H9 (cell line): Measurements from ENCODE around the gene IFNA2. TPM values are rescaled to one million over a fixed set of nuclear protein-coding genes. Genes with fewer than 3 reads are reported as not detected.

ENCODE experiments used
- DNase-seq: peaks from one replicate; pipeline ENCODE4 v3.0.0-alpha.2; 2017
- H2AFZ ChIP-seq: one replicate; pipeline ENCODE4 v1.6.1; 2013; ENCODE audit warnings: mild to moderate bottlenecking, low read length, control low read depth, moderate library complexity
- H2AK5ac ChIP-seq: 2 replicates; pipeline ENCODE4 v1.6.1; 2013; ENCODE audit warnings: low read length, control low read depth, mixed read lengths; ENCODE audit not compliant: insufficient read length
- H2BK120ac ChIP-seq: one replicate; pipeline ENCODE4 v1.6.1; 2013; ENCODE audit warnings: low read depth, mild to moderate bottlenecking, low read length, control low read depth, inconsistent platforms; ENCODE audit not compliant: poor library complexity, severe bottlenecking
- H2BK12ac ChIP-seq: 2 replicates; pipeline ENCODE4 v1.6.1; 2013; ENCODE audit warnings: low read length, control low read depth, mixed read lengths, low read depth; ENCODE audit not compliant: insufficient read length
- H2BK15ac ChIP-seq: 2 replicates; pipeline ENCODE4 v1.6.1; 2013; ENCODE audit warnings: low read depth, low read length, control low read depth
- H2BK20ac ChIP-seq: one replicate; pipeline ENCODE4 v1.6.1; 2013; ENCODE audit warnings: low read depth, mild to moderate bottlenecking, low read length, control low read depth, inconsistent platforms; ENCODE audit not compliant: poor library complexity, severe bottlenecking
- H2BK5ac ChIP-seq: 2 replicates; pipeline ENCODE4 v1.6.1; 2013; ENCODE audit warnings: low read length, control low read depth, mixed read lengths; ENCODE audit not compliant: insufficient read length
- H3K14ac ChIP-seq: 2 replicates; pipeline ENCODE4 v1.6.1; 2013; ENCODE audit warnings: low read length, control low read depth; ENCODE audit not compliant: insufficient read depth
- H3K18ac ChIP-seq: 2 replicates; pipeline ENCODE4 v1.6.1; 2013; ENCODE audit warnings: low read depth, mild to moderate bottlenecking, mixed read lengths, low read length, control low read depth; ENCODE audit not compliant: insufficient read length
- H3K23ac ChIP-seq: 2 replicates; pipeline ENCODE4 v1.6.1; 2013; ENCODE audit warnings: low read length, control low read depth, mixed read lengths, low read depth; ENCODE audit not compliant: insufficient read length
- H3K23me2 ChIP-seq: 2 replicates; pipeline ENCODE4 v1.6.1; 2013; ENCODE audit warnings: low read depth, mild to moderate bottlenecking, mixed read lengths, low read length, control low read depth; ENCODE audit not compliant: insufficient read length, poor library complexity, severe bottlenecking
- H3K27ac ChIP-seq: 2 replicates; pipeline ENCODE4 v1.5.1; 2013; ENCODE audit warnings: low read length, control low read depth, mixed read lengths, low read depth; ENCODE audit not compliant: insufficient read length
- H3K27me3 ChIP-seq: 2 replicates; pipeline ENCODE4 v1.6.1; 2013; ENCODE audit warnings: low read length, control low read depth, inconsistent platforms; ENCODE audit not compliant: insufficient read depth
- H3K4ac ChIP-seq: 2 replicates; pipeline ENCODE4 v1.6.1; 2013; ENCODE audit warnings: low read depth, mild to moderate bottlenecking, control low read depth, inconsistent platforms, low read length, moderate library complexity
- H3K4me1 ChIP-seq: 2 replicates; pipeline ENCODE4 v1.6.1; 2013; ENCODE audit warnings: low read length, control low read depth, inconsistent platforms; ENCODE audit not compliant: insufficient read depth
- H3K4me2 ChIP-seq: 2 replicates; pipeline ENCODE4 v1.6.1; 2013; ENCODE audit warnings: low read length, control low read depth, mixed read lengths; ENCODE audit not compliant: insufficient read length, insufficient read depth
- H3K56ac ChIP-seq: 2 replicates; pipeline ENCODE4 v1.6.1; 2013; ENCODE audit warnings: low read depth, mild to moderate bottlenecking, mixed read lengths, low read length, control low read depth; ENCODE audit not compliant: insufficient read length
- H3K79me1 ChIP-seq: 2 replicates; pipeline ENCODE4 v1.6.1; 2013; ENCODE audit warnings: low read depth, mild to moderate bottlenecking, moderate library complexity, low read length, control low read depth, inconsistent platforms; ENCODE audit not compliant: insufficient read depth, poor library complexity, severe bottlenecking
- H3K79me2 ChIP-seq: 2 replicates; pipeline ENCODE4 v1.6.1; 2013; ENCODE audit warnings: low read length, control low read depth, inconsistent platforms; ENCODE audit not compliant: insufficient read depth
- H3K9ac ChIP-seq: 2 replicates; pipeline ENCODE4 v1.6.1; 2013; ENCODE audit warnings: low read length, control low read depth, mixed read lengths; ENCODE audit not compliant: insufficient read length; ENCODE audit errors: extremely low read depth
- H3K9me3 ChIP-seq: one replicate; pipeline ENCODE4 v1.6.1; 2013; ENCODE audit warnings: low read depth, low read length, inconsistent platforms; ENCODE audit not compliant: control insufficient read depth
- H3T11ph ChIP-seq: one replicate; pipeline ENCODE4 v1.6.1; 2013; ENCODE audit warnings: mild to moderate bottlenecking, low read length, control low read depth, inconsistent platforms
- H4K20me1 ChIP-seq: one replicate; pipeline ENCODE4 v1.6.1; 2013; ENCODE audit not compliant: control insufficient read depth, insufficient read length, insufficient read depth
- H4K5ac ChIP-seq: 2 replicates; pipeline ENCODE4 v1.6.1; 2013; ENCODE audit warnings: low read depth, mild to moderate bottlenecking, mixed read lengths, low read length, control low read depth; ENCODE audit not compliant: insufficient read length
- H4K8ac ChIP-seq: replicated peaks from 2 replicates; pipeline ENCODE4 v1.6.1; 2013; ENCODE audit warnings: low read length, control low read depth, mixed read lengths, low read depth; ENCODE audit not compliant: insufficient read length
- H4K91ac ChIP-seq: 2 replicates; pipeline ENCODE4 v1.6.1; 2013; ENCODE audit warnings: low read depth, mild to moderate bottlenecking, moderate library complexity, mixed read lengths, low read length, control low read depth; ENCODE audit not compliant: insufficient read length
- H3K27ac Mint-ChIP-seq, 3 experiments: 2 replicates in 2 of 3; 3 replicates in 1 of 3; pipeline ENCODE4 v1.8.0; 2020 to 2021; ENCODE audit warnings: mixed read lengths in 3 of 3, mild to moderate bottlenecking in 1 of 3, moderate library complexity in 1 of 3
- H3K27me3 Mint-ChIP-seq: 2 replicates; pipeline ENCODE4 v1.8.0; 2021; ENCODE audit warnings: low read depth, mild to moderate bottlenecking, moderate library complexity, mixed read lengths
- H3K36me3 Mint-ChIP-seq, 3 experiments: 2 replicates in 2 of 3; 3 replicates in 1 of 3; pipeline ENCODE4 v1.8.0; 2020 to 2021; ENCODE audit warnings: low read depth in 3 of 3, mixed read lengths in 3 of 3; ENCODE audit not compliant: insufficient read depth in 1 of 3
- H3K4me1 Mint-ChIP-seq, 2 experiments: 2 replicates each; pipeline ENCODE4 v1.8.0; 2020; ENCODE audit warnings: mixed read lengths in 2 of 2
- H3K4me3 Mint-ChIP-seq, 2 experiments: 2 replicates in 1 of 2; 3 replicates in 1 of 2; pipeline ENCODE4 v1.8.0; 2020 to 2021; ENCODE audit warnings: mild to moderate bottlenecking in 2 of 2, mixed read lengths in 2 of 2, moderate library complexity in 1 of 2
- H3K9me3 Mint-ChIP-seq, 2 experiments: 2 replicates in 1 of 2; 3 replicates in 1 of 2; pipeline ENCODE4 v1.8.0; 2020; ENCODE audit warnings: mild to moderate bottlenecking in 2 of 2, mixed read lengths in 2 of 2, moderate library complexity in 1 of 2
- CTCF ChIP-seq: fragments of 200-600 bp; sonication (generic); conservative IDR thresholded peaks from 3 replicates; pipeline ENCODE4 v1.8.0; 2021; ENCODE audit warnings: antibody characterized with exemption, mild to moderate bottlenecking
- WGBS: extraction: QIAGEN DNeasy Blood & Tissue Kit; methylation state at CpG from one replicate; pipeline ENCODE4 v1.1.7; 2013; ENCODE audit warnings: missing lambda C conversion rate, low lambda C conversion rate, mixed read lengths; ENCODE audit not compliant: insufficient read length; ENCODE audit errors: extremely low coverage; 5-methylcytosine and 5-hydroxymethylcytosine counted together
- total RNA-seq: library from RNA; stranded (reverse); gene quantifications from 2 replicates; pipeline ENCODE4 v1.2.1, GENCODE V29; 2021

The IFNA2 gene
- total RNA-seq, 1 experiment from 2014 or later, result not detected

- H2BK15ac ChIP-seq, result no peak within 1 kb of the TSS
- no peak within 1 kb of the TSS for H2AFZ ChIP-seq
- H3K27me3 ChIP-seq, result no peaks in the 10 kb centered on the region
- WGBS, result no CpG with 5 or more reads among the region's 1 CpG
- H3K4me3 Mint-ChIP-seq, result no peak within 1 kb of the TSS
- no peak for DNase-seq
- H3K27ac Mint-ChIP-seq, result no peak within 1 kb of the TSS
- H3K4ac ChIP-seq, result no peak within 1 kb of the TSS
- H2BK20ac ChIP-seq, result no peak within 1 kb of the TSS
- H3K36me3 Mint-ChIP-seq, result peaks cover 0 to 3% (median 0%) of the 10 kb centered on the region in 3 experiments; a peak in 2 of 7 replicates
- no peak within 1 kb of the TSS for H3K9ac ChIP-seq
- H3K79me2 ChIP-seq, result no peaks in the 10 kb centered on the region
- H2BK12ac ChIP-seq, result no peak within 1 kb of the TSS
- no peak within 1 kb of the TSS for H3K18ac ChIP-seq
- H3K79me1 ChIP-seq, result no peaks in the 10 kb centered on the region
- no peaks in the 10 kb centered on the region for H3K4me1 Mint-ChIP-seq
- H3K9me3 ChIP-seq, result no peaks in the 10 kb centered on the region
- H3K4me1 ChIP-seq, result no peaks in the 10 kb centered on the region
- H2BK120ac ChIP-seq, result no peak within 1 kb of the TSS
- no peak for TF ChIP-seq CTCF
- H2AK5ac ChIP-seq, result no peak within 1 kb of the TSS
- H3T11ph ChIP-seq, result no peak within 1 kb of the TSS
- H3K14ac ChIP-seq, result 0 out of 2 replicates have a peak within 1 kb of the TSS, but pooled peaks have one; percentile 29
- no peak within 1 kb of the TSS for H4K5ac ChIP-seq
- no peak within 1 kb of the TSS for H3K23ac ChIP-seq
- H3K4me2 ChIP-seq, result no peak within 1 kb of the TSS
- no peak within 1 kb of the TSS for H3K56ac ChIP-seq
- no peak within 1 kb of the TSS for H3K27ac ChIP-seq
- H2BK5ac ChIP-seq, result no peak within 1 kb of the TSS
- no peaks in the 10 kb centered on the region for H4K20me1 ChIP-seq
- peaks cover 7 to 8% of the 10 kb centered on the region in 2 experiments; a peak in 4 of 5 replicates for H3K9me3 Mint-ChIP-seq
- peaks cover 10% of the 10 kb centered on the region for H3K27me3 Mint-ChIP-seq
- H4K8ac ChIP-seq, result no peak within 1 kb of the TSS
- no peaks in the 10 kb centered on the region for H3K23me2 ChIP-seq
- H4K91ac ChIP-seq, result no peak within 1 kb of the TSS
Observed at GRCh38 chr9:21350787-21351186, 34.4 kb downstream of the IFNA2 start, which contains the start of gene IFNA6. TSS of gene IFNA6 (minus strand) at chr9:21350887. CDS start at chr9:21350887, 0 bp downstream.
